ENCODE measurements around the gene CLPTM1L.

Gene CLPTM1L

GRCh38 chr5:1282131-1282992, 62.5 kb downstream of the CLPTM1L start:
- H3K4me3 ChIP-seq (ENCODE audit: low read depth, low read length): no peak overlapping the region
- DNase-seq (ENCODE audit: low read depth, low spot score): no peak
- in situ Hi-C loops (cut with HindIII; ENCODE audit: low sequenced_read_pairs): no loop called here
- no peak for TF ChIP-seq CTCF (IDR thresholded peaks at IDR 0.05; ENCODE audit: low read depth, low read length)

GRCh38 chr5:1281038-1281882, 63.6 kb downstream of the CLPTM1L start:
- H3K4me3 ChIP-seq (ENCODE audit: low read depth, low read length): no peak overlapping the region
- TF ChIP-seq CTCF (IDR thresholded peaks at IDR 0.05; ENCODE audit: low read depth, low read length): no peak
- in situ Hi-C loops (cut with HindIII; ENCODE audit: low sequenced_read_pairs): no loop called here
- no peak for DNase-seq (ENCODE audit: low read depth, low spot score)

GRCh38 chr5:1280177-1281037, 64.5 kb downstream of the CLPTM1L start:
- TF ChIP-seq CTCF (IDR thresholded peaks at IDR 0.05; ENCODE audit: low read depth, low read length): no peak
- in situ Hi-C loops (cut with HindIII; ENCODE audit: low sequenced_read_pairs): no loop called here

GRCh38 chr5:1279443-1280151, 65.3 kb downstream of the CLPTM1L start:
- TF ChIP-seq CTCF (IDR thresholded peaks at IDR 0.05; ENCODE audit: low read depth, low read length): no peak
- in situ Hi-C loops (cut with HindIII; ENCODE audit: low sequenced_read_pairs): no loop called here

More at GRCh38 chr5:1280177-1281037, 64.5 kb downstream of the CLPTM1L start:
- no peak overlapping the region for H3K4me3 ChIP-seq (ENCODE audit: low read depth, low read length)
- no peak for DNase-seq (ENCODE audit: low read depth, low spot score)

GRCh38 chr5:1278656-1279442, 66.0 kb downstream of the CLPTM1L start:
- in situ Hi-C loops (cut with HindIII; ENCODE audit: low sequenced_read_pairs): no loop called here
- no peak overlapping the region for H3K4me3 ChIP-seq (ENCODE audit: low read depth, low read length)
- TF ChIP-seq CTCF (IDR thresholded peaks at IDR 0.05; ENCODE audit: low read depth, low read length): no peak
- no peak for DNase-seq (ENCODE audit: low read depth, low spot score)

More at GRCh38 chr5:1279443-1280151, 65.3 kb downstream of the CLPTM1L start:
- H3K4me3 ChIP-seq (ENCODE audit: low read depth, low read length): no peak overlapping the region
- no peak for DNase-seq (ENCODE audit: low read depth, low spot score)
